Panc1 (cell line): ENCODE results near the gene OR51B4. TPM values are rescaled to one million over a fixed set of nuclear protein-coding genes. Genes with fewer than 3 reads are reported as not detected.

ENCODE experiments used
- ATAC-seq: fragments of 200-7000 bp; cut with Tn5 transposase; 2 replicates; pipeline ENCODE4 v1.9.1; 2020; ENCODE audit warnings: mild to moderate bottlenecking, moderate library complexity
- BruUV-seq: library from RNA; stranded (reverse); fragments of 400-500 nt; replicated peaks from 2 replicates; lab custom pipeline; 2021; lab: Mats Ljungman, UMichigan
- CTCF ChIA-PET: fragments of 300-600 bp; sonication (Branson Sonifier 250); formaldehyde crosslinking; loops from one replicate; lab custom pipeline; 2022; ENCODE audit warnings: antibody characterized with exemption; lab: Charles Lee
- POLR2A ChIA-PET: fragments of 300-600 bp; sonication (Branson Sonifier 250); formaldehyde crosslinking; loops from one replicate; lab custom pipeline; 2022; ENCODE audit warnings: antibody characterized with exemption; lab: Charles Lee
- DNase-seq: peaks from one replicate; pipeline ENCODE4 v3.0.0-alpha.2; 2010; ENCODE audit warnings: low read depth, low spot score
- H3K27ac ChIP-seq: 2 replicates; pipeline ENCODE4 v1.5.1; 2011; ENCODE audit warnings: mild to moderate bottlenecking, low read length, inconsistent platforms
- H3K27me3 ChIP-seq: fragments of 200-500 bp; sonication (Bioruptor generic); 2 replicates; pipeline ENCODE4 v1.6.0; 2014; ENCODE audit warnings: low read length, inconsistent platforms; ENCODE audit not compliant: control insufficient read depth, insufficient read depth
- H3K36me3 ChIP-seq: fragments of 200-500 bp; sonication (Bioruptor generic); 2 replicates; pipeline ENCODE4 v1.5.1; 2014; ENCODE audit warnings: inconsistent platforms, mild to moderate bottlenecking, low read length, moderate library complexity; ENCODE audit not compliant: control insufficient read depth, insufficient read depth
- H3K4me1 ChIP-seq: 2 replicates; pipeline ENCODE4 v1.5.1; 2011; ENCODE audit warnings: inconsistent platforms, mild to moderate bottlenecking, low read length, moderate library complexity; ENCODE audit not compliant: control insufficient read depth, insufficient read depth
- H3K4me3 ChIP-seq, 2 experiments: 2 replicates each; pipeline ENCODE4 v1.5.1; 2011 to 2012; ENCODE audit warnings: low read depth in 2 of 2, low read length in 2 of 2, mild to moderate bottlenecking in 2 of 2, inconsistent platforms in 1 of 2, moderate library complexity in 1 of 2
- H3K9me3 ChIP-seq: fragments of 200-500 bp; sonication (Bioruptor generic); 2 replicates; pipeline ENCODE4 v1.5.1; 2014; ENCODE audit warnings: low read depth, mild to moderate bottlenecking, inconsistent platforms, low read length, moderate library complexity; ENCODE audit not compliant: control insufficient read depth, insufficient read depth
- POLR2AphosphoS5 ChIP-seq: IDR thresholded peaks from 2 replicates; pipeline ENCODE4 v1.6.1; 2012; ENCODE audit warnings: mild to moderate bottlenecking, low read depth, low read length, moderate library complexity
- SIN3A ChIP-seq: IDR thresholded peaks from 2 replicates; pipeline ENCODE4 v1.6.1; 2012; ENCODE audit warnings: low read depth, mild to moderate bottlenecking, low read length, moderate library complexity, borderline replicate concordance; ENCODE audit not compliant: insufficient read depth
- TCF7L2 ChIP-seq: IDR thresholded peaks from 2 replicates; pipeline ENCODE4 v1.6.1; 2011; ENCODE audit warnings: mild to moderate bottlenecking, low read depth, low read length, inconsistent platforms
- in situ Hi-C: cut with HindIII; loops from 2 replicates; pipeline ENCODE4 v1.10.0; 2016; ENCODE audit warnings: low sequenced_read_pairs, low pct_unique_long_range_greater_than_20kb
- intact Hi-C: fragments of 100-400 bp; cut with micrococcal nuclease; formaldehyde crosslinking; loops from one replicate; pipeline ENCODE4 v1.10.0; 2022; ENCODE audit not compliant: unreplicated experiment
- total RNA-seq: library from RNA; stranded (reverse); gene quantifications from one replicate; pipeline ENCODE4 v1.2.1, GENCODE V29; 2021; ENCODE audit not compliant: unreplicated experiment
- TF ChIP-seq, protein P1 (sequence below): fragments of 450-650 bp; IDR thresholded peaks from 2 replicates; pipeline ENCODE4 v1.5.1; 2017; ENCODE audit warnings: mild to moderate bottlenecking
- TF ChIP-seq, protein P2 (sequence below), 2 experiments: IDR thresholded peaks; 2 replicates each; pipeline ENCODE4 v1.6.1; 2011 to 2012; ENCODE audit warnings: low read depth in 2 of 2, control low read depth in 1 of 2, low read length in 1 of 2, mild to moderate bottlenecking in 1 of 2, moderate library complexity in 1 of 2; ENCODE audit not compliant: insufficient read depth in 1 of 2

OR51B4 gene
- total RNA-seq, 1 experiment from 2014 or later = not detected

DNA sequence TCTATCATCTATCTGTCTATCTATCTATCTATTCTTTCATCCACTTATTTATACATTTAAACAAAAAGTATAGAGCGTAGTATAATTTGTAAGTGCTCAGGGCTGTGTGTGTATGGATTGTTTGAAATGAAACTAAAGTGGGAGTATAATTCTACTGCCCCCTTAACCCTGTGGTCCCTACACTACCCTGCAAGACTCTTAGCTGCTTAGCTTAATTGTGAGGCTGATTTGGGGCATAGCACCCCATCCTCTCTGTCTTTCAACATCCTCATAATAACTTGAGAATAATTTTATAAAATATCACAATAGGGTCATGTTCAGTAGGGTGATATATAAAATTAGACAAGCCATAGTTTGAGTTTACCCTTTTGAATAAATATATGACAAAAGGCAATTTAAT is 11.6 kb downstream of the OR51B4 start:
- DNase-seq (no peak), ATAC-seq (no peak)
- H3K4me3 ChIP-seq = no peak overlapping the region
- in situ Hi-C loops (no loop called here), intact Hi-C loops (loop anchor here (2.0 kb wide), 2 partner anchors 85 to 165 kb away; no protein-coding TSS in a partner anchor)
- H3K27ac ChIP-seq = no peak overlapping the region
- BruUV-seq = no TSS peak
- no peak for TF ChIP-seq POLR2AphosphoS5
- TF ChIP-seq TCF7L2 = no peak
- TF ChIP-seq, protein P1, sequence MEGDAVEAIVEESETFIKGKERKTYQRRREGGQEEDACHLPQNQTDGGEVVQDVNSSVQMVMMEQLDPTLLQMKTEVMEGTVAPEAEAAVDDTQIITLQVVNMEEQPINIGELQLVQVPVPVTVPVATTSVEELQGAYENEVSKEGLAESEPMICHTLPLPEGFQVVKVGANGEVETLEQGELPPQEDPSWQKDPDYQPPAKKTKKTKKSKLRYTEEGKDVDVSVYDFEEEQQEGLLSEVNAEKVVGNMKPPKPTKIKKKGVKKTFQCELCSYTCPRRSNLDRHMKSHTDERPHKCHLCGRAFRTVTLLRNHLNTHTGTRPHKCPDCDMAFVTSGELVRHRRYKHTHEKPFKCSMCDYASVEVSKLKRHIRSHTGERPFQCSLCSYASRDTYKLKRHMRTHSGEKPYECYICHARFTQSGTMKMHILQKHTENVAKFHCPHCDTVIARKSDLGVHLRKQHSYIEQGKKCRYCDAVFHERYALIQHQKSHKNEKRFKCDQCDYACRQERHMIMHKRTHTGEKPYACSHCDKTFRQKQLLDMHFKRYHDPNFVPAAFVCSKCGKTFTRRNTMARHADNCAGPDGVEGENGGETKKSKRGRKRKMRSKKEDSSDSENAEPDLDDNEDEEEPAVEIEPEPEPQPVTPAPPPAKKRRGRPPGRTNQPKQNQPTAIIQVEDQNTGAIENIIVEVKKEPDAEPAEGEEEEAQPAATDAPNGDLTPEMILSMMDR = no peak
- no peak for TF ChIP-seq SIN3A
- TF ChIP-seq, protein P2, sequence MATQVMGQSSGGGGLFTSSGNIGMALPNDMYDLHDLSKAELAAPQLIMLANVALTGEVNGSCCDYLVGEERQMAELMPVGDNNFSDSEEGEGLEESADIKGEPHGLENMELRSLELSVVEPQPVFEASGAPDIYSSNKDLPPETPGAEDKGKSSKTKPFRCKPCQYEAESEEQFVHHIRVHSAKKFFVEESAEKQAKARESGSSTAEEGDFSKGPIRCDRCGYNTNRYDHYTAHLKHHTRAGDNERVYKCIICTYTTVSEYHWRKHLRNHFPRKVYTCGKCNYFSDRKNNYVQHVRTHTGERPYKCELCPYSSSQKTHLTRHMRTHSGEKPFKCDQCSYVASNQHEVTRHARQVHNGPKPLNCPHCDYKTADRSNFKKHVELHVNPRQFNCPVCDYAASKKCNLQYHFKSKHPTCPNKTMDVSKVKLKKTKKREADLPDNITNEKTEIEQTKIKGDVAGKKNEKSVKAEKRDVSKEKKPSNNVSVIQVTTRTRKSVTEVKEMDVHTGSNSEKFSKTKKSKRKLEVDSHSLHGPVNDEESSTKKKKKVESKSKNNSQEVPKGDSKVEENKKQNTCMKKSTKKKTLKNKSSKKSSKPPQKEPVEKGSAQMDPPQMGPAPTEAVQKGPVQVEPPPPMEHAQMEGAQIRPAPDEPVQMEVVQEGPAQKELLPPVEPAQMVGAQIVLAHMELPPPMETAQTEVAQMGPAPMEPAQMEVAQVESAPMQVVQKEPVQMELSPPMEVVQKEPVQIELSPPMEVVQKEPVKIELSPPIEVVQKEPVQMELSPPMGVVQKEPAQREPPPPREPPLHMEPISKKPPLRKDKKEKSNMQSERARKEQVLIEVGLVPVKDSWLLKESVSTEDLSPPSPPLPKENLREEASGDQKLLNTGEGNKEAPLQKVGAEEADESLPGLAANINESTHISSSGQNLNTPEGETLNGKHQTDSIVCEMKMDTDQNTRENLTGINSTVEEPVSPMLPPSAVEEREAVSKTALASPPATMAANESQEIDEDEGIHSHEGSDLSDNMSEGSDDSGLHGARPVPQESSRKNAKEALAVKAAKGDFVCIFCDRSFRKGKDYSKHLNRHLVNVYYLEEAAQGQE (IDR thresholded peaks at IDR 0.05; ENCODE audit: insufficient read depth in 1 of 2, low read depth in 2 of 2, low read length in 1 of 2) = no peak
- no peaks in the 10 kb centered on the region for H3K36me3 ChIP-seq
- POLR2A ChIA-PET = no interaction called here
- CTCF ChIA-PET = no interaction called here
- no peaks in the 10 kb centered on the region for H3K9me3 ChIP-seq
- no peaks in the 10 kb centered on the region for H3K4me1 ChIP-seq
- no peaks in the 10 kb centered on the region for H3K27me3 ChIP-seq

DNA sequence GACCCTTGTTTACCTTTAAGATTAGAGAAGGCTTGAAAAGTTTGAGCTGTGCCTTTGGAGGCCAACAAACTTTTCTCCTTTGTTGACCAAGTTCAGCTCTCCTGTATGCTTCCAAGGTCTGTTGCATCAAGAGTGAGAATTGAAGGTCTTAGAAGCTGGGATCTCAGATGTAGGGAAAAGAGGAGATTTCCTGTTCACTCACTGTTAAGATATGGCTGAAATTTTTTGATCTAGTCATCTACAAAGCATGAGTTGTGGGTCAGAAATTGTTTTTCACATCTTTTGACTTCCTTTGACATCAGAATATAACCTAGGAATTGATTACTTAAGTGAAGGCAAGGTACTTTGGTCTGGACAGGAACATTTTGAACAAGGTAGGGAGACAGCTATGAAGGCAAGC is 12.1 kb downstream of the OR51B4 start:
- Histone ChIP-seq H3K4me1 (no peaks in the 10 kb centered on the region), H3K4me3 (no peak overlapping the region), H3K27me3 (no peaks in the 10 kb centered on the region), H3K9me3 (no peaks in the 10 kb centered on the region), H3K36me3 (no peaks in the 10 kb centered on the region), H3K27ac (no peak overlapping the region)
- CTCF ChIA-PET = no interaction called here
- no TSS peak for BruUV-seq
- POLR2A ChIA-PET = no interaction called here
- DNase-seq (no peak), ATAC-seq (no peak)
- intact Hi-C loops (loop anchor here (2.0 to 10.0 kb wide), 3 partner anchors 85 to 1105 kb away; no protein-coding TSS in a partner anchor), in situ Hi-C loops (no loop called here)
- TF ChIP-seq POLR2AphosphoS5 = no peak
- TF ChIP-seq, protein P1 = no peak
- TF ChIP-seq, protein P2 (IDR thresholded peaks at IDR 0.05; ENCODE audit: insufficient read depth in 1 of 2, low read depth in 2 of 2, low read length in 1 of 2) = no peak
- TF ChIP-seq SIN3A = no peak
- TF ChIP-seq TCF7L2 = no peak
